Measurements from ENCODE around the gene AKAP6.

Gene AKAP6

GRCh38 chr14:32412532-32412931 is 83.4 kb downstream of the AKAP6 start:
- no peak for DNase-seq

GRCh38 chr14:32413967-32414640 is 85.0 kb downstream of the AKAP6 start:
- no peak for DNase-seq

GRCh38 chr14:32414808-32415255 is 85.7 kb downstream of the AKAP6 start:
- no peak for DNase-seq

- DNase-seq, result no peak
Measured at GRCh38 chr14:32417956-32418552, 89.0 kb downstream of the AKAP6 start.

- no peak for DNase-seq
Measured at GRCh38 chr14:32419429-32419828, 90.3 kb downstream of the AKAP6 start.

- no peak for DNase-seq
Measured at GRCh38 chr14:32421781-32422180, 92.7 kb downstream of the AKAP6 start.

- no peak for DNase-seq
Measured at GRCh38 chr14:32422440-32422839, 93.3 kb downstream of the AKAP6 start.

GRCh38 chr14:32426028-32426427 is 96.9 kb downstream of the AKAP6 start:
- no peak for DNase-seq

- DNase-seq, result no peak
Measured at GRCh38 chr14:32426586-32427388, 97.7 kb downstream of the AKAP6 start.

GRCh38 chr14:32427726-32428528 is 98.8 kb downstream of the AKAP6 start:
- no peak for DNase-seq

- DNase-seq, result no peak
Measured at GRCh38 chr14:32428875-32429274, 99.8 kb downstream of the AKAP6 start.

- no peak for DNase-seq
Measured at GRCh38 chr14:32430326-32430725, 101.2 kb downstream of the AKAP6 start.

- DNase-seq, result no peak
Measured at GRCh38 chr14:32432813-32433538, 103.9 kb downstream of the AKAP6 start.

- no peak for DNase-seq
Measured at GRCh38 chr14:32434180-32434579, 105.1 kb downstream of the AKAP6 start.

GRCh38 chr14:32434880-32435279 is 105.8 kb downstream of the AKAP6 start:
- no peak for DNase-seq

GRCh38 chr14:32435411-32435810 is 106.3 kb downstream of the AKAP6 start:
- no peak for DNase-seq

- no peak for DNase-seq
Measured at GRCh38 chr14:32436993-32437392, 107.9 kb downstream of the AKAP6 start.

GRCh38 chr14:32438517-32438916 is 109.4 kb downstream of the AKAP6 start:
- no peak for DNase-seq

GRCh38 chr14:32443890-32444661 is 115.0 kb downstream of the AKAP6 start:
- no peak for DNase-seq

- DNase-seq, result no peak
Measured at GRCh38 chr14:32447371-32447770, 118.3 kb downstream of the AKAP6 start.

GRCh38 chr14:32449648-32450047 is 120.5 kb downstream of the AKAP6 start:
- no peak for DNase-seq
